Right lung (tissue), 5 donors: ENCODE results near the gene WNT9A. TPM values are rescaled to one million over a fixed set of nuclear protein-coding genes. Genes with fewer than 3 reads are reported as not detected.

ENCODE experiments used
- DNase-seq, 2 donors: peaks; one replicate each; pipeline ENCODE4 v3.0.0-alpha.2; 2013
- polyA plus RNA-seq, 5 donors: library from polyadenylated mRNA; unstranded; fragments of 120-200 nt; gene quantifications; one replicate each; pipeline versions ENCODE4 v1.2.1 to v1.2.3, GENCODE V29; 2013; ENCODE audit warnings: inconsistent platforms in 1 of 5, low replicate concordance in 1 of 5; ENCODE audit not compliant: insufficient read length in 5 of 5, insufficient read depth in 1 of 5

Gene WNT9A
- polyA plus RNA-seq, 5 donors: 1.9 to 3.0 (median 2.4) TPM

GRCh38 chr1:227924833-227925574 is 22.7 kb downstream of the WNT9A start:
- DNase-seq: no peak

- no peak for DNase-seq
Measured at GRCh38 chr1:227924168-227924832, 23.4 kb downstream of the WNT9A start.

GRCh38 chr1:227923353-227924167 is 24.2 kb downstream of the WNT9A start:
- DNase-seq: no peak

GRCh38 chr1:227922501-227923352 is 25.0 kb downstream of the WNT9A start:
- DNase-seq: no peak

GRCh38 chr1:227921461-227922185 is 26.1 kb downstream of the WNT9A start:
- DNase-seq: no peak

- no peak for DNase-seq
Measured at GRCh38 chr1:227920896-227921295, 26.8 kb downstream of the WNT9A start.

- no peak for DNase-seq
Measured at GRCh38 chr1:227920426-227920825, 27.3 kb downstream of the WNT9A start.

GRCh38 chr1:227919906-227920305 is 27.8 kb downstream of the WNT9A start:
- no peak for DNase-seq

GRCh38 chr1:227918736-227919135 is 29.0 kb downstream of the WNT9A start:
- DNase-seq: no peak

GRCh38 chr1:227918083-227918700 is 29.5 kb downstream of the WNT9A start:
- DNase-seq: no peak

- DNase-seq: no peak
Measured at GRCh38 chr1:227917081-227917950, 30.4 kb downstream of the WNT9A start.

- no peak for DNase-seq
Measured at GRCh38 chr1:227916655-227917054, 31.1 kb downstream of the WNT9A start.

GRCh38 chr1:227915564-227916553 is 31.9 kb downstream of the WNT9A start:
- DNase-seq: no peak

GRCh38 chr1:227914801-227915563 is 32.8 kb downstream of the WNT9A start:
- no peak for DNase-seq

- DNase-seq: peak; percentile 44 to 61
Measured at GRCh38 chr1:227913764-227914721, 33.7 kb downstream of the WNT9A start.

GRCh38 chr1:227913396-227913763 is 34.4 kb downstream of the WNT9A start:
- DNase-seq: no peak
